H1 (cell line): ENCODE data around the gene PDSS1. TPM values are rescaled to one million over a fixed set of nuclear protein-coding genes. Genes with fewer than 3 reads are reported as not detected.

Experiments
- CTCF ChIA-PET: fragments of 300-600 bp; sonication (Branson Sonifier 250); formaldehyde crosslinking; loops from one replicate; lab custom pipeline; 2021; ENCODE audit not compliant: partially characterized antibody; lab: Charles Lee
- POLR2A ChIA-PET: fragments of 300-600 bp; sonication (Branson Sonifier 250); formaldehyde crosslinking; loops from one replicate; lab custom pipeline; 2021; ENCODE audit warnings: inconsistent platforms; ENCODE audit not compliant: partially characterized antibody; lab: Charles Lee
- DNase-seq, 2 experiments: peaks; one replicate each; pipeline versions ENCODE4 v3.0.0 to v3.0.0-alpha.2; 2010 to 2022; ENCODE audit warnings: low spot score in 2 of 2, low read depth in 1 of 2, mixed read lengths in 1 of 2
- FAIRE-seq: peaks from 2 replicates; lab custom pipeline; 2011; peaks lifted over from hg19 to GRCh38; lab: Jason Lieb, UNC
- H2AFZ ChIP-seq: 2 replicates; pipeline ENCODE4 v1.8.1; 2012; ENCODE audit warnings: low read length, inconsistent platforms
- H2AK5ac ChIP-seq: 2 replicates; pipeline ENCODE4 v1.6.1; 2013; ENCODE audit warnings: low read depth, low read length
- H2BK120ac ChIP-seq: replicated peaks from 2 replicates; pipeline ENCODE3; 2013; ENCODE audit warnings: low read depth, low read length, inconsistent platforms
- H2BK12ac ChIP-seq: 2 replicates; pipeline ENCODE4 v1.6.1; 2013; ENCODE audit warnings: low read depth, low read length
- H2BK15ac ChIP-seq: 2 replicates; pipeline ENCODE4 v1.6.1; 2013; ENCODE audit warnings: low read length
- H2BK20ac ChIP-seq: 2 replicates; pipeline ENCODE4 v1.6.1; 2013; ENCODE audit warnings: low read length
- H2BK5ac ChIP-seq: 2 replicates; pipeline ENCODE4 v1.6.1; 2013; ENCODE audit warnings: low read depth, low read length
- H3K14ac ChIP-seq: 2 replicates; pipeline ENCODE4 v1.6.1; 2013; ENCODE audit warnings: inconsistent platforms; ENCODE audit not compliant: insufficient read length
- H3K18ac ChIP-seq: 2 replicates; pipeline ENCODE4 v1.6.1; 2013; ENCODE audit warnings: low read length; ENCODE audit errors: extremely low read depth
- H3K23ac ChIP-seq: 2 replicates; pipeline ENCODE4 v1.6.1; 2013; ENCODE audit warnings: inconsistent platforms; ENCODE audit not compliant: insufficient read length
- H3K23me2 ChIP-seq: 2 replicates; pipeline ENCODE4 v1.6.1; 2013; ENCODE audit warnings: low read depth, low read length
- H3K27ac ChIP-seq: 2 replicates; pipeline ENCODE4 v1.6.1; 2011; ENCODE audit warnings: low read depth, low read length, inconsistent platforms
- H3K27me3 ChIP-seq, 4 experiments: replicated peaks in 1 of 4; 1 replicate in 1 of 4; 2 replicates in 3 of 4; pipeline versions ENCODE4 v1.6.1 to v1.8.1; 2011 to 2013; ENCODE audit warnings: low read length in 3 of 4, mild to moderate bottlenecking in 3 of 4, inconsistent platforms in 2 of 4, mixed read lengths in 2 of 4, moderate library complexity in 1 of 4; ENCODE audit not compliant: control insufficient read depth in 3 of 4, insufficient read depth in 3 of 4; ENCODE audit errors: extremely low read depth in 1 of 4
- H3K36me3 ChIP-seq, 4 experiments: 2 replicates each; pipeline versions ENCODE4 v1.6.1 to v1.8.1; 2011 to 2013; ENCODE audit warnings: mild to moderate bottlenecking in 4 of 4, low read length in 3 of 4, moderate library complexity in 2 of 4, control low read depth in 1 of 4, inconsistent platforms in 1 of 4; ENCODE audit not compliant: insufficient read depth in 4 of 4, control insufficient read depth in 2 of 4
- H3K4ac ChIP-seq: replicated peaks from 2 replicates; pipeline ENCODE3; 2013; ENCODE audit warnings: low read length, low read depth, mixed read lengths, inconsistent platforms; ENCODE audit not compliant: insufficient read length
- H3K4me1 ChIP-seq, 4 experiments: replicated peaks in 1 of 4; 1 replicate in 1 of 4; 2 replicates in 3 of 4; pipeline versions ENCODE4 v1.6.1 to v1.8.1; 2011 to 2013; ENCODE audit warnings: low read length in 3 of 4, inconsistent platforms in 2 of 4, mixed read lengths in 1 of 4; ENCODE audit not compliant: insufficient read depth in 4 of 4, control insufficient read depth in 3 of 4
- H3K4me2 ChIP-seq, 2 experiments: 2 replicates each; pipeline versions ENCODE4 v1.6.1 to v1.8.1; 2011 to 2013; ENCODE audit warnings: low read depth in 2 of 2, low read length in 2 of 2, control low read depth in 1 of 2, inconsistent platforms in 1 of 2, mild to moderate bottlenecking in 1 of 2; ENCODE audit not compliant: insufficient read depth in 1 of 2
- H3K4me3 ChIP-seq, 4 experiments: fragments of 200-600, 300-600 bp in 1 of 4; sonication (generic), shearing (Covaris generic), sonication (Bioruptor Twin) in 1 of 4; 2 replicates each; pipeline versions ENCODE4 v1.5.1 to v1.8.1; 2011 to 2016; ENCODE audit warnings: low read length in 4 of 4, low read depth in 3 of 4, control low read depth in 2 of 4, inconsistent platforms in 2 of 4, mild to moderate bottlenecking in 2 of 4, mixed read lengths in 1 of 4, moderate library complexity in 1 of 4; ENCODE audit not compliant: insufficient read depth in 2 of 4; ENCODE audit errors: extremely low read depth in 1 of 4
- H3K56ac ChIP-seq: replicated peaks from 2 replicates; pipeline ENCODE3; 2013; ENCODE audit warnings: low read depth, mild to moderate bottlenecking, mixed read lengths, low read length, inconsistent platforms; ENCODE audit not compliant: insufficient read length
- H3K79me1 ChIP-seq: 2 replicates; pipeline ENCODE4 v1.6.1; 2013; ENCODE audit warnings: low read depth, low read length, control low read depth
- H3K79me2 ChIP-seq, 2 experiments: 2 replicates each; pipeline versions ENCODE4 v1.6.1 to v1.8.1; 2012 to 2013; ENCODE audit warnings: low read length in 2 of 2, mild to moderate bottlenecking in 2 of 2, inconsistent platforms in 1 of 2; ENCODE audit not compliant: insufficient read depth in 2 of 2, control insufficient read depth in 1 of 2
- H3K9ac ChIP-seq, 4 experiments: replicated peaks in 1 of 4; 1 replicate in 1 of 4; 2 replicates in 3 of 4; pipeline versions ENCODE4 v1.6.1 to v1.8.1; 2011 to 2013; ENCODE audit warnings: low read depth in 3 of 4, low read length in 3 of 4, control low read depth in 2 of 4, mild to moderate bottlenecking in 2 of 4, moderate library complexity in 2 of 4, inconsistent platforms in 1 of 4; ENCODE audit errors: extremely low read depth in 1 of 4
- H3K9me3 ChIP-seq, 2 experiments: 2 replicates each; pipeline versions ENCODE4 v1.6.1 to v1.8.1; 2012 to 2013; ENCODE audit warnings: mild to moderate bottlenecking in 2 of 2, moderate library complexity in 2 of 2, control low read depth in 1 of 2, inconsistent platforms in 1 of 2, low read depth in 1 of 2, low read length in 1 of 2, mixed read lengths in 1 of 2; ENCODE audit not compliant: insufficient read depth in 2 of 2
- H4K20me1 ChIP-seq, 2 experiments: replicated peaks in 1 of 2; 2 replicates each; pipeline versions ENCODE3 to v1.8.1; 2011 to 2013; ENCODE audit warnings: inconsistent platforms in 2 of 2, low read length in 2 of 2, mild to moderate bottlenecking in 1 of 2; ENCODE audit not compliant: insufficient read depth in 2 of 2, control insufficient read depth in 1 of 2
- H4K5ac ChIP-seq: 2 replicates; pipeline ENCODE4 v1.6.1; 2013; ENCODE audit warnings: low read length, low read depth, mixed read lengths, inconsistent platforms; ENCODE audit not compliant: insufficient read length
- H4K8ac ChIP-seq: 2 replicates; pipeline ENCODE4 v1.8.0; 2013; ENCODE audit warnings: mild to moderate bottlenecking, moderate library complexity, low read length, inconsistent platforms; ENCODE audit not compliant: insufficient read depth; ENCODE audit errors: extremely low read depth
- H4K91ac ChIP-seq: replicated peaks from 2 replicates; pipeline ENCODE3; 2013; ENCODE audit warnings: low read length, mixed read lengths, inconsistent platforms; ENCODE audit not compliant: insufficient read length
- BACH1 ChIP-seq: IDR thresholded peaks from 2 replicates; pipeline ENCODE4 v1.6.1; 2012; ENCODE audit warnings: low read length, improper control_type of control experiment
- SIN3A ChIP-seq, 2 experiments: IDR thresholded peaks in 1 of 2; conservative IDR thresholded peaks in 1 of 2; 2 replicates each; pipeline ENCODE4 v1.6.1; 2011 to 2012; ENCODE audit warnings: low read length in 2 of 2, improper control_type of control experiment in 1 of 2, low read depth in 1 of 2, mild to moderate bottlenecking in 1 of 2
- WGBS, 2 experiments: shearing (Covaris generic) in 1 of 2; methylation state at CpG; one replicate each; pipeline versions ENCODE4 v1.1.6 to v1.1.7; 2013 to 2015; ENCODE audit warnings: low lambda C conversion rate in 2 of 2, mixed read lengths in 2 of 2, inconsistent platforms in 1 of 2, low coverage in 1 of 2, missing lambda C conversion rate in 1 of 2; ENCODE audit not compliant: insufficient replicate concordance in 2 of 2, insufficient coverage in 1 of 2, insufficient read length in 1 of 2; ENCODE audit errors: extremely low coverage in 1 of 2, missing lambda C conversion rate in 1 of 2; 5-methylcytosine and 5-hydroxymethylcytosine counted together
- polyA plus RNA-seq, 7 experiments: library from polyadenylated mRNA; depleted of rRNA in 3 of 7; stranded (reverse) in 5 of 7; unstranded in 2 of 7; fragments of >200 nt in 5 of 7; fragments of 200-250 nt in 2 of 7; gene quantifications; 1 replicate in 5 of 7; 2 replicates in 1 of 7; 4 replicates in 1 of 7; pipeline versions ENCODE4 v1.2.1 to v1.2.3, GENCODE V29; 2011 to 2013; ENCODE audit warnings: missing spikeins in 2 of 7, mixed read lengths in 2 of 7
- total RNA-seq: library from RNA; stranded (reverse); fragmentation: NEBNext Ultra II Directional; extraction: Animal tissue kit (Norgen Biotek cat#: 25700); gene quantifications from 2 replicates; pipeline ENCODE4 v1.2.1, GENCODE V29; 2021

Gene PDSS1
- total and polyA plus RNA-seq, 2 of the 8 experiments (the other 6 are each of a cell fraction or from before 2014, with no cell fraction given) = 21.3 to 26.0 TPM

DNA sequence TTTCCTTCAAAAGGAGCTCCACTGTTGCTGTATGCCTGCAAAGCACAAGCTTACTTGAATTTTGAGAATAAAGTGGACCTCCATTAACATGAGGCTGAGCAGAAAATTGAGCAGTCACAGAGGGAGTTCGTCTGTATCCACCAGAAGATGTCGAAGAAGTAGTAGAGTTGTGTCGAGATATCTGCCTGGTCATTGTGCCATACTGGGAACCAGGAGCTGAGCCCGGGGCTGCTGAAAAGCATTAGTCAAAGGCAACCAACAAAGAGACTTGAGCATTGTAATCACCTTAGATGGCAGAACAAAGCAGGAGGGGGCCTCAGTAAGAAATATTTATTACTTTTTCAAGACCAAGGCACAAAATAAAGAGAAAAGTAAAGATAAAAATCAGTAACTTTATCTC is 61.5 kb downstream of the PDSS1 start:
- H4K8ac ChIP-seq = no peak overlapping the region
- CTCF ChIA-PET = interaction anchor here (1.5 kb wide), 1 partner anchor 122 kb away, joined by 4 read pairs; no protein-coding TSS in a partner anchor
- H3K4me1 ChIP-seq = peaks cover 0 to 9% (median 2%) of the 10 kb centered on the region in 4 experiments; a peak in 3 of 7 replicates

More for the DNA sequence above, 61.5 kb downstream of the PDSS1 start:
- no peak overlapping the region for H2BK20ac ChIP-seq
- TF ChIP-seq SIN3A (conservative IDR thresholded peaks at IDR 0.05 in 1 of 2, IDR thresholded peaks at IDR 0.05 in 1 of 2; ENCODE audit: low read depth in 1 of 2, low read length in 2 of 2) = no peak
- 0 out of 2 replicates have a peak, but pooled peaks have one; percentile 47 for TF ChIP-seq BACH1
- TF ChIP-seq, all 59 proteins: peak for 1
- Histone ChIP-seq H3K27me3 (no peaks in the 10 kb centered on the region), H3K4me3 (no peak overlapping the region), H3K9ac (peak overlapping the region in 1 of 4 experiments; percentile 18; a peak in 1 of 7 replicates), H4K91ac (no peak overlapping the region), H4K5ac (no peak overlapping the region), H4K20me1 (no peaks in the 10 kb centered on the region), H3K4me2 (no peak overlapping the region), H3K9me3 (no peaks in the 10 kb centered on the region), H3K79me1 (no peaks in the 10 kb centered on the region), H2AK5ac (no peak overlapping the region), H3K27ac (no peak overlapping the region), H2BK120ac (no peak overlapping the region), H3K23me2 (no peaks in the 10 kb centered on the region), H2BK5ac (no peak overlapping the region), H2AFZ (no peak overlapping the region), H3K36me3 (peaks cover 0 to 6% (median 0%) of the 10 kb centered on the region in 4 experiments; a peak in 2 of 8 replicates), H3K23ac (no peak overlapping the region), H3K14ac (no peak overlapping the region), H2BK15ac (no peak overlapping the region), H2BK12ac (no peak overlapping the region), H3K18ac (no peak overlapping the region), H3K79me2 (no peaks in the 10 kb centered on the region), H3K56ac (no peak overlapping the region), H3K4ac (no peak overlapping the region)
- FAIRE-seq = peak; percentile 73
- no peak for DNase-seq
- POLR2A ChIA-PET = no interaction called here
- WGBS, 2 experiments = 88% methylated on average over 4 of the region's 4 CpGs; no CpG with 5 or more reads in 1 of the 2 experiments
